ENCODE data around the gene MBOAT2. TPM values are rescaled to one million over a fixed set of nuclear protein-coding genes. Genes with fewer than 3 reads are reported as not detected.

The MBOAT2 gene
- total RNA-seq, 5 donors from 2014 or later (not counting 1 experiment from before 2014, with no cell fraction given), result 1.3 to 3.0 (median 2.7) TPM

DNA sequence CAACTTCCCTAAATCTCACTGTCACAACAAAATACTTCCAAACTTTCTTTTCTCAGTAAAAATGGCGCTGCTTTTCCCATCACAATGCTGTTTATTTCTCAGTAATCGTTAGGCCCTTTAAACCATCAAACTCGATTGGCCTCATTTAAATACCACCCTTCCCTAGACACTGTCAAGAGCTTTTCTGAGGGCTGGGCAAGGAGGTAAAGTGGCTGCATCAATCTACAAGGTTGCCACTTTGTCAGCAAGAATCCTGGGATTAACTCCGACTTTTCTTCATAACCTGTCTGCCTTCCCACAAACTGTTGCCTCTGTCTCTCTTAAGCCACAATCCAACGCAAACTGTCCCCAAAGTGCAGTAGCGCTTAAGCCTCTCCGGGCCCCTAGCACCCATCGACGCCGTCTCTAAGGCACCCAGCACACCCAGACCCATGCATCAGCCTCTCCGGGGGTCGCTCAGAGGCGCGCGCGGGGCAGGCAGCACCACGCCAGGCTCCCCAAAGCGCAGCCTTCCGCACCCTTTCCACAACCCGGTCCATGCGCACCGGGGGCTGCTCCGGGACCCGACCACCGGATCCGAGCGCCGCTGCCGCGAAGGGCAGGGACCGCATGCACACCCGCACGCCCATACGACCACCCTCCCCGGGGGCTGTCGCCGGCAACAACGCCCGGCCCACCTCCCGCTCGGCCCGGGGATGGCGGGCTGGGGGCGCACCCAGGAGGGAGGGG is 683 bp downstream of the MBOAT2 start:
- Histone ChIP-seq H3K4me1 (ENCODE audit: control insufficient read depth in 1 of 2, extremely low read depth in 1 of 2, insufficient read depth in 2 of 2, low read length in 2 of 2) (peaks cover 10 to 12% of the 10 kb centered on the region in 2 experiments), H3K27me3 (replicated peaks in 1 of 2; ENCODE audit: control insufficient read depth in 2 of 2, extremely low read depth in 1 of 2, insufficient read depth in 2 of 2, low read length in 1 of 2) (no peaks in the 10 kb centered on the region), H3K36me3 (ENCODE audit: control insufficient read depth in 2 of 2, extremely low read depth in 1 of 2, insufficient read depth in 1 of 2, low read length in 1 of 2) (no peaks in the 10 kb centered on the region), H3K9me3 (no peaks in the 10 kb centered on the region), H3K4me3 (ENCODE audit: control insufficient read depth in 1 of 2, extremely low read depth in 1 of 2, low read length in 1 of 2) (peak overlapping the region; percentile 30 to 53), H3K27ac (ENCODE audit: low read length) (no peak overlapping the region)
- Mint-ChIP-seq H3K4me1 (peaks cover 16 to 19% (median 17%) of the 10 kb centered on the region in 3 donors), H3K36me3 (no peaks in the 10 kb centered on the region), H3K9me3 (no peaks in the 10 kb centered on the region), H3K4me3 (peak overlapping the region; percentile 75 to 84 (median 78)), H3K27me3 (peaks cover 0 to 4% of the 10 kb centered on the region in 2 donors), H3K27ac (no peak overlapping the region)
- WGBS (ENCODE audit: insufficient coverage), result 8% methylated on average over 38 of the region's 44 CpGs
- ATAC-seq (replicated peaks in 1 of 4) (peak in 2 of 4 experiments; percentile 4 to 9), DNase-seq (peak in 11 of 35 experiments; percentile 0 to 24 (median 5))
- ChIA-PET CTCF (interaction anchor here in 1 of 2 donors (1.0 kb wide), 1 partner anchor 422 kb away, joined by 4 read pairs; no protein-coding TSS in a partner anchor), POLR2A (interaction anchor here in 1 of 2 donors (0.6 kb wide), 1 partner anchor 615 kb away, joined by 3 read pairs; no protein-coding TSS in a partner anchor)

DNA sequence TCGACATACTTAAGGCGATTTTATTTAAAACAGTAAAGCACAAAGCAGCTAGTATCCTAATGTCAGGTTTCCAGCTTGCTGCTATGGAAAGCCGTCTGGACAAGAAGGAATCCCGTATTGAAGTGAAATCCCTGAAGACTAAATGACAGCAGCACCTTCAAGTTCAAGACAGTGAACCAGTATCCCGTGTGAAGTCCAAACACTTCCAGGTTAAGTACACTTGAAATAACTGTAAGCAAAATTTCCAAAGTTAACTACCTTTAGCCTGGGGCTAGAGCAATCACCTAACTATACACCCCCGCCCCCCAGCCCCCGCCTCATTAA is 1.2 kb downstream of the MBOAT2 start:
- H3K4me1 ChIP-seq (ENCODE audit: control insufficient read depth in 1 of 2, extremely low read depth in 1 of 2, insufficient read depth in 2 of 2, low read length in 2 of 2), result peaks cover 10 to 12% of the 10 kb centered on the region in 2 experiments
- H3K36me3 ChIP-seq (ENCODE audit: control insufficient read depth in 2 of 2, extremely low read depth in 1 of 2, insufficient read depth in 1 of 2, low read length in 1 of 2), result no peaks in the 10 kb centered on the region
- no peaks in the 10 kb centered on the region for H3K27me3 ChIP-seq (replicated peaks in 1 of 2; ENCODE audit: control insufficient read depth in 2 of 2, extremely low read depth in 1 of 2, insufficient read depth in 2 of 2, low read length in 1 of 2)
- H3K4me3 ChIP-seq (ENCODE audit: control insufficient read depth in 1 of 2, extremely low read depth in 1 of 2, low read length in 1 of 2), result peak overlapping the region in 1 of 2 donors; percentile 53
- H3K36me3 Mint-ChIP-seq, result no peaks in the 10 kb centered on the region
- H3K9me3 ChIP-seq, result no peaks in the 10 kb centered on the region
- peak overlapping the region; percentile 75 to 84 (median 78) for H3K4me3 Mint-ChIP-seq
- H3K27ac Mint-ChIP-seq, result no peak overlapping the region
- ChIA-PET CTCF (no interaction called here), POLR2A (no interaction called here)
- WGBS (ENCODE audit: insufficient coverage), result 95% methylated on average over 5 of the region's 7 CpGs
- peaks cover 16 to 19% (median 17%) of the 10 kb centered on the region in 3 donors for H3K4me1 Mint-ChIP-seq
- no peak overlapping the region for H3K27ac ChIP-seq (ENCODE audit: low read length)
- H3K9me3 Mint-ChIP-seq, result no peaks in the 10 kb centered on the region
- H3K27me3 Mint-ChIP-seq, result peaks cover 0 to 4% of the 10 kb centered on the region in 2 donors
- peak in 1 of 35 experiments; percentile 5 for DNase-seq
- ATAC-seq (replicated peaks in 1 of 4), result no peak

DNA sequence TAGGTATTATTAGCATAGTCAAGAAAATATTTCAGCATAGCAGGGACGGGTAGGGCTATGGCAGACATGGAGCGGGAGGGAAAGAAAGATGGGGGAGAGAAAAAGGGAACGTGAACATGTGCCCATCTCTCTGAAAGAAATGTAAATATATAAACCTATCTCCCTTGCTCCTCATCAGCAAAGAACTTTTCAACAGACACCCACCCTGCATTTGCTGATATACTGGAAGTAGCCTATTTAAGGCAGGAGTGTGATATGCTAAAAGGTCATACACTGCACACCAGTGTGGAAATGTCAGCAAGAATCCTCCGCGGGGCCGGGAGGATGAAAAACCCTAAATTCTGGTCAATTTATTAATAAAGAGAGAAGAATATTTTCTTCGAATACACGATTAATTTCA is 1.7 kb downstream of the MBOAT2 start:
- ChIA-PET CTCF (no interaction called here), POLR2A (no interaction called here)
- H3K27ac ChIP-seq (ENCODE audit: low read length), result no peak overlapping the region
- Mint-ChIP-seq H3K9me3 (no peaks in the 10 kb centered on the region), H3K27me3 (peaks cover 0 to 4% of the 10 kb centered on the region in 2 donors), H3K4me1 (peaks cover 16 to 19% (median 17%) of the 10 kb centered on the region in 3 donors), H3K27ac (no peak overlapping the region), H3K4me3 (peak overlapping the region in 2 of 3 donors; percentile 75 to 78), H3K36me3 (no peaks in the 10 kb centered on the region)
- ATAC-seq (replicated peaks in 1 of 4) (no peak), DNase-seq (no peak)
- no peaks in the 10 kb centered on the region for H3K9me3 ChIP-seq
- no peak overlapping the region for H3K4me3 ChIP-seq (ENCODE audit: control insufficient read depth in 1 of 2, extremely low read depth in 1 of 2, low read length in 1 of 2)
- H3K27me3 ChIP-seq (replicated peaks in 1 of 2; ENCODE audit: control insufficient read depth in 2 of 2, extremely low read depth in 1 of 2, insufficient read depth in 2 of 2, low read length in 1 of 2), result no peaks in the 10 kb centered on the region
- no peaks in the 10 kb centered on the region for H3K36me3 ChIP-seq (ENCODE audit: control insufficient read depth in 2 of 2, extremely low read depth in 1 of 2, insufficient read depth in 1 of 2, low read length in 1 of 2)
- WGBS (ENCODE audit: insufficient coverage), result no CpG with 5 or more reads among the region's 8 CpGs
- H3K4me1 ChIP-seq (ENCODE audit: control insufficient read depth in 1 of 2, extremely low read depth in 1 of 2, insufficient read depth in 2 of 2, low read length in 2 of 2), result peaks cover 10 to 12% of the 10 kb centered on the region in 2 experiments

DNA sequence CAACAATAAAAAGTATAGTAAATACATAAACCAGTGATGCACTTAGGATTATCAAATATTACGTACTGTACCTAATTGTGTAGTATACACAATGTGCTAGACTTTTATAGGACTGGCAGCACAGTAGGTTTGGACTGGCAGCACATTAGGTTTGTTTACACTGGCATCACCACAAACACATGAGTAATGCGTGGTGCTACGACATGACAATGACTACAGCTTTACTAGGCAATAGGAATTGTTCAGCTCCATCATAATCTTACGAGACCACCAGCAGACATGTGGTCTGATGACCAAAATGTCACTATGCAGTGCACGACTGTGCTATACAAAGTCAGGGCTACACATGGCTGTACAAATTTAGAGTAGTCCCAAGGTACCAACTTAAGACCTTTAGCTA is 2.3 kb downstream of the MBOAT2 start:
- WGBS (ENCODE audit: insufficient coverage), result 90% methylated on average over 2 of the region's 5 CpGs
- H3K4me3 Mint-ChIP-seq, result no peak overlapping the region
- no peaks in the 10 kb centered on the region for H3K36me3 Mint-ChIP-seq
- peaks cover 10 to 12% of the 10 kb centered on the region in 2 experiments for H3K4me1 ChIP-seq (ENCODE audit: control insufficient read depth in 1 of 2, extremely low read depth in 1 of 2, insufficient read depth in 2 of 2, low read length in 2 of 2)
- H3K27me3 Mint-ChIP-seq, result peaks cover 0 to 4% of the 10 kb centered on the region in 2 donors
- H3K4me1 Mint-ChIP-seq, result peaks cover 16 to 19% (median 17%) of the 10 kb centered on the region in 3 donors
- no peaks in the 10 kb centered on the region for H3K36me3 ChIP-seq (ENCODE audit: control insufficient read depth in 2 of 2, extremely low read depth in 1 of 2, insufficient read depth in 1 of 2, low read length in 1 of 2)
- DNase-seq (no peak), ATAC-seq (replicated peaks in 1 of 4) (no peak)
- H3K27me3 ChIP-seq (replicated peaks in 1 of 2; ENCODE audit: control insufficient read depth in 2 of 2, extremely low read depth in 1 of 2, insufficient read depth in 2 of 2, low read length in 1 of 2), result no peaks in the 10 kb centered on the region
- ChIA-PET CTCF (no interaction called here), POLR2A (no interaction called here)
- no peaks in the 10 kb centered on the region for H3K9me3 ChIP-seq
- no peaks in the 10 kb centered on the region for H3K9me3 Mint-ChIP-seq
- H3K4me3 ChIP-seq (ENCODE audit: control insufficient read depth in 1 of 2, extremely low read depth in 1 of 2, low read length in 1 of 2), result no peak overlapping the region
- H3K27ac Mint-ChIP-seq, result no peak overlapping the region
- H3K27ac ChIP-seq (ENCODE audit: low read length), result no peak overlapping the region

DNA sequence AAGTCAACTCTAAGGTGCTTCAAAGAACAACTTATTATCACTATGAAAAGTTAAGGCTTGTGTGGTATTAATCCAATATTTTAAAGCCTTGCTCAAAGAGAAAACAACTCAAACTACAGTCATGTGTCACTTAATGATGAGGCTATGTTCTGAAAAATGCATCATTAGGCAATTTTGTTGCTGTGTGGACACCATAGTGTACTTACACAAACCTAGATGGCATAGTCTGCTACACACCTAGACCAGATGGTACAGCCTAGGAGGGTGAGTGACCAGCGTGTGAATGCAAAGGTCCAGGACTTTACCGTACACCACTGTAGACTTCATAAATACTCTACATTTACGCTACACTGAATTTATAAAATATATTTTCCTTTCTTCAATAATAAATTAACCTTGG is 3.0 kb downstream of the MBOAT2 start:
- ChIA-PET CTCF (no interaction called here), POLR2A (no interaction called here)
- Mint-ChIP-seq H3K4me1 (peaks cover 16 to 19% (median 17%) of the 10 kb centered on the region in 3 donors), H3K27me3 (peaks cover 0 to 4% of the 10 kb centered on the region in 2 donors), H3K36me3 (no peaks in the 10 kb centered on the region), H3K27ac (no peak overlapping the region), H3K9me3 (no peaks in the 10 kb centered on the region), H3K4me3 (no peak overlapping the region)
- ATAC-seq (replicated peaks in 1 of 4), result no peak
- no peak overlapping the region for H3K4me3 ChIP-seq (ENCODE audit: control insufficient read depth in 1 of 2, extremely low read depth in 1 of 2, low read length in 1 of 2)
- H3K4me1 ChIP-seq (ENCODE audit: control insufficient read depth in 1 of 2, extremely low read depth in 1 of 2, insufficient read depth in 2 of 2, low read length in 2 of 2), result peaks cover 10 to 12% of the 10 kb centered on the region in 2 experiments
- no peak for DNase-seq
- no peaks in the 10 kb centered on the region for H3K9me3 ChIP-seq
- H3K36me3 ChIP-seq (ENCODE audit: control insufficient read depth in 2 of 2, extremely low read depth in 1 of 2, insufficient read depth in 1 of 2, low read length in 1 of 2), result no peaks in the 10 kb centered on the region
- no peaks in the 10 kb centered on the region for H3K27me3 ChIP-seq (replicated peaks in 1 of 2; ENCODE audit: control insufficient read depth in 2 of 2, extremely low read depth in 1 of 2, insufficient read depth in 2 of 2, low read length in 1 of 2)
- H3K27ac ChIP-seq (ENCODE audit: low read length), result no peak overlapping the region
- WGBS (ENCODE audit: insufficient coverage), result 90% methylated on average over 2 of the region's 3 CpGs

DNA sequence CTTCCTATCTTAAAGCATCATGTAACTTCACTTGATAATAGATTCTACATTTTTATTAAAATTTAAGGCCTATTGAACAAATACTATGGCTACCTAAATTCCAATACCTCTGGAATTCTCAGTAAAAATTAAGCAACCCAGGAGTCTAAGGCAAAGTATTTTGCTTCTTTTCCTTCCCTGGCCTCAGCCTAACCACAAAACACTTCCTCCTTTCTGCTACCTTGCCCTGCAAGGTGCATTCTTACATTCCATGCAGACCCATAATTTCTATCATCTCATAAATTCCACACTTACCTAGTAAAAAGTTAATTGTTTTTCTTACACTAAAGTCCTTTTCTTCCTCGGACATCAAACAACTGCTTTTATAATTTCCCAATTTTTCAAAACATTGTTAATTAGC is 3.7 kb downstream of the MBOAT2 start:
- no CpG with 5 or more reads among the region's 1 CpG for WGBS (ENCODE audit: insufficient coverage)
- ATAC-seq (replicated peaks in 1 of 4) (no peak), DNase-seq (no peak)
- H3K36me3 ChIP-seq (ENCODE audit: control insufficient read depth in 2 of 2, extremely low read depth in 1 of 2, insufficient read depth in 1 of 2, low read length in 1 of 2), result no peaks in the 10 kb centered on the region
- ChIA-PET POLR2A (no interaction called here), CTCF (no interaction called here)
- no peaks in the 10 kb centered on the region for H3K9me3 ChIP-seq
- no peak overlapping the region for H3K27ac ChIP-seq (ENCODE audit: low read length)
- no peaks in the 10 kb centered on the region for H3K27me3 ChIP-seq (replicated peaks in 1 of 2; ENCODE audit: control insufficient read depth in 2 of 2, extremely low read depth in 1 of 2, insufficient read depth in 2 of 2, low read length in 1 of 2)
- no peaks in the 10 kb centered on the region for H3K9me3 Mint-ChIP-seq
- peaks cover 0 to 4% of the 10 kb centered on the region in 2 donors for H3K27me3 Mint-ChIP-seq
- H3K4me3 Mint-ChIP-seq, result no peak overlapping the region
- no peak overlapping the region for H3K4me3 ChIP-seq (ENCODE audit: control insufficient read depth in 1 of 2, extremely low read depth in 1 of 2, low read length in 1 of 2)
- H3K4me1 ChIP-seq (ENCODE audit: control insufficient read depth in 1 of 2, extremely low read depth in 1 of 2, insufficient read depth in 2 of 2, low read length in 2 of 2), result peaks cover 10 to 12% of the 10 kb centered on the region in 2 experiments
- no peaks in the 10 kb centered on the region for H3K36me3 Mint-ChIP-seq
- peaks cover 16 to 19% (median 17%) of the 10 kb centered on the region in 3 donors for H3K4me1 Mint-ChIP-seq
- H3K27ac Mint-ChIP-seq, result peak overlapping the region in 1 of 2 donors; percentile 9

Data from T-cell (primary cell).